Measurements from ENCODE around the gene LOXL1.
A peak's percentile ranks its signal among the peaks of the same experiment; 100 is the strongest.

The LOXL1 gene

DNA sequence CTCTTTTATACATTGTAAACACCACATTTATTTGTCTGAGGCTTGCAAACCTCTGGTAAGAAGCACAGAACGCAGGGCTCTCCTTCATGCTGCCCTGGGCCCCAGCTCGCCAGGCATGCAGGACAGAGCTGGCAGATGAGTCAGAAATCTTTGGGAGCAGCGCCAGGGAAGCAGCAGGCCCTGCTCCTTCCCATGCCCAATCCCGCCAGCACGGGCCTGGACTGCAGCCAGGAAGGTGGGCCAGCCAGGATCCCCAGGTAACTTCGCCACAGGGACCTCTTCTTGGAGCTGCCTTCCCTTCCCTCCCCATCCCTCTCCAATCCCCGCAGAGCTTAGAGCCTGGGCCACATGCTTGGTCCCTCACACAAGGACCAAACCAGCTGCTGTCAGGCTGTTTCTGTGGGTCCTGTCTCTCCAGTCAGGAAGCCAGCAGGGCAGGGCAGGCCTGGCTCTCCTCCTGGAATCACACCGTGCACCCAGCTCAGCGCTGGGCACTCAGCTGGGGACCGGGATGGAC, 57.0 kb downstream of the LOXL1 start:
- no peak for DNase-seq

DNA sequence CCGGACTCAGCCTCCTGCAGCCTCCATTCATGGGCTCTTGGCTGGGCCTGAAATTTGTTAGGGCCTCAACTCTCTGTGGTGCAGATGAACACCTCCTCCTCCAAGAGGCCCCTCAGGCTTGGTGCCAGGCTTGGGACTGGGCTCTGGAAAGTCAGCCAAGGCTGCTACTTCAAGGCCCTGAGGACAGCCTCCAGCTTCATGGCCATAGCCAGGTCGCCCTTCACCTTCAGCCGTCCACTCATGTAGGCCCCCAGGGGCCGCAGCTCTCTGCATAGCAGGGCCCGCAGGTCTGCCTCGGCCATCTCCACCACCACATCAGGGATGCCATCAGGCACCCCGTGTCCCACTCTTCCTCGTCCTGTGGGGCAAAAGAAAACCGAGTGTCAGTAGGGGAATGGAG, 57.5 kb downstream of the LOXL1 start:
- DNase-seq = no peak

DNA sequence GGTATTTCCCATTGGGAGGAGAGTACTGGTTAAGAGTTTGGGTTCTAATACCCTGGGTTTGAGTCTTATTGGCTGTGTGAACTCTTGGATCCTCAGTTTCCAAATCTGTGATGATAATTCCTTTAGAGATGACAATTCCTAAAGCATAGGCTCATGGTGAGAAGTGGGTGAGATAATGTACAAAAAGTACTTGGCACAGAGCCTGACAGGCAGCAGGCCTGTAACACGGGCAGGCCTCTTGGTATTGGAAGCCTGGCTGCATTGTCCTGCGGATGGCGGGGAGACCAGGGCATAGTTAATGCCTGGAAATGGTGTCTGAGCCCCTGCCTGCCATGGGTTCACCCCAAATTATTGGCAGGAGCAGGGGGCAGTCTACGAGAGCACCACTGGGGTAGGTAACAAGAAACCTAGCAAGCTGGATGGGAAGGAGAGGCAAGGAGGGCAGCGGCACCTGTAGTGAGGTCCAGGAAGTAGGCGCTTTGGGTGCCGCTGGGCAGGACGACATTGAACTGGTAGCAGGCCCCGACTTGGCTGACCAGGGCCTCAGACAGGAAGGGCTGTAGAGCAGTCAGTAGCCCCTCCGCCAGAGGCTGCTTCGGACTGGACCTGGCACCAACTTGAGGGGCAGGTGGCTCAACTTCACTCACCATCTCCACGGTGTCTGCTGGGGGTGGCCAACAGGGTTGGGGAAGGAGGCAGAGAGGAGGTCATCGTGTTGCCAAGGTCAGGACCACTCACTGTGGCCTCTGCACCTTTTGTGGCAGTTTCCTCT, 58.1 kb downstream of the LOXL1 start:
- no peak for DNase-seq

DNA sequence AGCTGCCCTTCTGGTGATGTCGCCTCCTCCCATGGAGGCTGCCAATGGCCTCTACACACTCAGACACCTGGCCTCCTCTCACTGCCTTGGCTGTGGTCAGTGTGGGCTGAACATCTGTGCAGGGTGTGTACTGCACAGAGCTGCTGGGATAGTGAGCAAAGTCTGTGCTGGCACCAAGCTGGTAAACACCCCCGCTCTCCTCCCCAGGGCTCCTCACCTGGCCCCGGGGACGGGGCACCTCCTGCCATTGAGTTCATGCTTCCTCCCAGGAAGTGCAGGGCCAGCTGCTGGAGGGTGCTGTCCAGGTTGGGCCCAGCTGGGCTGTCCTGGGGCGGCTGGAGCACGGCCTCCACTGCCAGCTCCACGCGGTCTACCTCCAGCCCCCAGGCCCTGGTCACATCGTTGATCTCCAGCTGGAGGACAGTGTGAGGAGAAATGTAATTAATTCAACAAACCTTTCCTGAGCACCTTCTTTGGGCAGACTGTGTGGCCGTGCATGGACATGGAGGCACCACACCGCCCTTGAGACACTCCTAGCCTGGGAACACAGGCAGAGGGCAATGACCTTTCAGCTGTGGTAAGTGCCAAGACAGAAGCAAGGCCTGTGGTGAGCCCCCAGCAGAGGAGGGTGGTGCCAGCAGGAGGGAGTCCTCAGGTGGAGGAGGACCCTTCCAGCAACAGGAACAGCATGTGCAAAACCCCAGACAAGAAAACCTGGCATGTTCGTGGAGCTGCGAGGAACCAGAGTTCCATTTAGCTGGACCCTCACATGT, 59.0 kb downstream of the LOXL1 start:
- DNase-seq = no peak

DNA sequence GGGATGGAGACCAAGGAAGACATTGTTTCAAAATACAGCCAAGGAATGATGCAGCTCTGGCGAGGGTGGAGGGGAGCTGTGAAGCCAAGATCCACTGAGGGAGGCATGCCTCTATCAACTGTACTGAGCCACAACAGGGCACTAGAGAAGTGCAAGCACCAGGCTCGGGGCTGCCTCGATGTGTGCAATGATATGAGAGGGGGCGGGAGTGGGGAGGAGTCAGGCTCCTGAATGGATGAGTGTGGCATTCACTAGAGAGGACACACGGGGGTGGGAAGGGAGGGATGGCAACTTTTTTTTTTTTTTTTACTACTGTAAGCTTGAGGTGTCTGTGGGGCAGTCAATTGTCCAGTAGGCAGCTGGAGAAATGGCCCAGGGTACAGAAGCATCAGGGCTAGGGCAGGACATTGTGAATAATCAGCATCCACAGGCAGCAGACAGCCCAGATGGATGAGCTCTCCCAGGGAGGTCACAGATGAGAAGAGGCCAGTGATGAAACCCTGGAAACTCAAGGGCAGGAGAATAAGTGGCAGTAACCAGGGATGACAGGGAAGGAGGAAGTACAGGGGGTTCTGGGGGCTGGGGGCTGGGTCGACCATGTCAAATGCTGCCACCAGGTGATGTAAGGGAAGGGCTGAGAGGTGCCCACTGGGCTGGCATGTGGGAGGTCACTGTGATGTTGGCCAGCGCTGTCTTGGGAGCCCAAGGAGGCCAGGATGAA, 60.0 kb downstream of the LOXL1 start:
- no peak for DNase-seq

DNA sequence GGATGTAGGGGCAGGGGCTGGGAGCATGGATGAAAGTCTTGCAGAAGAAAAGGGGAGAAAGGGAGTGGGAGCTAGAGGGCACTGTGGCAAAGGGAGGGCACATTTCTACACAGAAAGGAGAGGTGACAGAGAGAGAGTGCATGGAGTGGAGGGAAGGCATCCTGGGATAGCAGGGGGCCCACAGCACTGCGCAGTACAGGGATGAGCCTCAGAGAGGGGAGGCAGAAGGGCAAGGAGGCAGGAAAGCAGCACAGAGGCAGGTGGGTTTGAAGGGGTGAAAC, 60.5 kb downstream of the LOXL1 start:
- no peak for DNase-seq

DNA sequence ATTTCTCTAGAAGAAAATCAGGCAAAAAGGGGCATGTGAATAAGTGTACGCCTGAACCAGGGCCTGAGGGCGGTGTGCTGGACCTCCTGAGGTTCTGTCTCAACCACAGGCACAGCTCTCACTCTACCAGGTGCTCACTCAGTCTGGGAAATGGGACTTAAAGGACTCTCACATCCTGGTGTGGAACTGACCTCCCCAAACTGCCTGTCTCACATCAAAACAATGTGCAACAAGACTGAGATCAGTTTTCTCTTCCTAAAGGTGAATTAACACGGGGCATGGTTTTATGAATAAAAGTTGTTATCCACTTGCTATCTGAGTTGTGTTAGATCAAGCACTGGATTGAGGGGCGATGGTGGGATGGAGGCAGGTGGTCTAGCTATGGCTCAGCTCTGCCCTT, 61.0 kb downstream of the LOXL1 start:
- DNase-seq = no peak

DNA sequence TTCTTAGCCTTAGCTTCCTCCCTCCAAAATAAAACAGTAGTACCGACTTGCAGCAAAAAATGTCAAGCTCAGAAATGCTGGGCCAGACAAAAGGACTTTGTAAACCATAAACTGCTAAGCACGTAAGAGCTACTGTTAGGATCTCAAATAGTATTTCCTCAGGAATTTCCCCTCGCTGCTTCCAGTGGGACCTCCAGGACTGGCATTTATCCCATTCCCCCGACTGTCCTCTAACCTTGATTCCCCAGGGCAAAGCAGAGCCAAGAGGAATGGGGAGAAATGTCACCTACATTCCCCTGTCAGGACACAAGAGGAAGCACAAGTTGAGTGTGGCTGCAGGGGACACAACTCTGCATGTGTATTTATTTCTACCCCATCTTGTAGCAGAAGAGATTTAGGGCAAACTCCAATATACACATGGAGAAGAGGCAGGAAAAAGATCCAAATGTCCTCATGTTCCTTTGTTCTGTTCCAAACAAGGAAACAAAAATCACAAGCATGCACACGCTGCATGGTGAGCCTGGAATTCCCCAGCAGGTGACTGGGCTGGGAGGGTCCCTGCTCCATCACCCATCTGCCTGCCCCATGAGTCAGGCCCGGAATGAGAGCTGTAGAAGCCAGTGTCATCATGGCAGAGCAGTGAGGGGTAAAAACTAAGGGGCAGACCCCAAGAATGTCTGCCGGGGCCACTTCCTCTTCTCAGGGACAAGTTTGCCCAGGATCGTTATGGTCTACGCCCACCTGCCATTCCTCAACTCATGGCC, 61.6 kb downstream of the LOXL1 start:
- no peak for DNase-seq

DNA sequence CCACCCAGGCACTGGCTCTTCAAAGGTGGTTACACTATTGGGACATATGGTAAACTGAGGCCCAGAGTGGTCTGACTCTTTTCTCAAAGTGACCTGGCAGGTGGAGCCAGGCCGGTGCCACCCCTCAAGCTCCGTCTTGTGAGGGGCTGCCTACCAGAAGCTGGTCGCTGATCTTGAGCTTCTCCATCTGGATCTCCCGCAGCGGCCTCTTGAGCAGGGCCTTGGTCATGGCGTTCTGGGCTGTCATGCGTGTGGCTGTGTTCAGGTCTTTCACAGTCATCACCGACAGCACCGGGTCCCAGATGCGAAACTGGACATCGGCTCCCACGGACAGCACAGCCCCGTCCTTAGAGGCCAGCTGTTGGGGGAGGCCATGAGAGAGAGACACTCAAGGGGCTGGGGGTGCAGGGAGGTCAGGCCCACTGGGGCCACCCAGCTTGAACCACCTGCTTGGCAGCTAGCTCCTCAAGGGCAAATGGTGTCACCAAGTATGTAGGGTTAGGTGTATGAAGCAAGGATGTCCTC, 62.2 kb downstream of the LOXL1 start:
- DNase-seq = no peak

DNA sequence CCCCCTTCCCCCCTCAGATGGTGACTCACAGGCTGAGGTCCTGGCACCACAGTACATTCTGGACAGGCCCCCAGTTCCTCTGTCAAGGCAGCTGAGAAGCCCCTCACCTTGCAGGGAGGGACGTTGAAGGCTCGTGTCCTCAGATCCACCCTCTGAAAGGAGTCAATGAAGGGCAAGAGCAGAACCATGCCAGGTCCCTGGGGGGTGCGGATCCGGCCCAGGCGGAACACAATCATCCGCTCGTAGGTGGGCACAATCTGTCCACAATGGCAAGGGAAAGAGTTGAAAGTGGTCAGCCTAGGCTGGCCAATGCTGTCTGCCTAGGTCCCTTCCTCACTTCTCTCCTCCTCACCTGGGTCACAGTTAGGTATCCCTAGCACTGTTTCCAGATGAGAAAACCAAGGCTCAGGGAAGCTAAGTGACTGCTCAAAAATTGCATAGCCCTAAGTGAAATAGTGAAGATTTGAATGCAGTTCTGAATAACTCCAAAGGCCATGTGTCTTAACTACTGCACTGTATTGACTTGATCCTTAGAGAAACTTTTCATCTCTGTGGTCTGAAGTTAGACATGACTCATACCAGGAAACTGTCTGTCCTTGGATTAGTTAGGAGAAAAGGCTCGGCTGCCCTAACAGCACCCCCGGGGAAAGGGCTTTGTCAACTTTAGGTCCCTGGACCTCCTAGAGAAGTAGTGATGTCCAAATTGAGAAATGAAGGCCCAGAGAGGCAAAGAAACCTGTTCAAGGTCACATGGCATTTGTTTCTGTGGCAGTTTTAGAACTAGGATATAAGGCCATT, 62.9 kb downstream of the LOXL1 start:
- no peak for DNase-seq

DNA sequence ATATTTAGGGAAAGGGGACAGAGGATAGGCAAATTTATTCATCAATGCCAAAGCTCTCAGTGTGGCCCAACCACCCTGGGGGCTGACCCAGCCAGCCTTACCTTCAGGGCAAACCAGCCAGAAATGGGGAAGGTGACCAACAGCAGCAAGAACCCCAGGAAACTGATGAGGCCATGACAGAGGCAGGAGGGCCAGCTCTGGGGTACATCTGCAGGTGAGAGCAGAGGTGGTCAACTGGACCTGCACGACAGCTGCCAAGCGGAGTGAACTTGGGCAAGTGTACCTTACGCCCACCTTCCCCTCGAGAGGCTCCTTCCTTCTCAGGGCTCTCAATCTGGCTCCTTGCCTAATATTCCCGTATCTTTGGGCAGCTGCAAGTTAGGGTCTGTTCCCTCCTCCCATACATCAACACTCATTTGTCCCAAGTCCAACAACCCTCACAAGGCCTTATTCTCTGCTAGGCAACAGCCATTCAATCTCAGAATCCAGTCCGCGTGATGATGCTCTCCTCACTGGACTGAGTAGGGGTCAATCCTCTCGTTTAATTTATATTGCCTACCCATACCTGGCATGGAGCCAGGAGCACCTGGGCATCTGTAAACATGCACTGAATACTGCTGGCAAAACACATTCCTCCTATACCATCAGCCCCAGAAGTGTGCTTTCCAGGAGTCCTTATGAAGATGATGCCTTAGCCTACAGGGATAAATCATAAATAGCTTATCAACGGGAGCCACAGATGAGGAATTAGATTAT, 64.2 kb downstream of the LOXL1 start:
- no peak for DNase-seq

DNA sequence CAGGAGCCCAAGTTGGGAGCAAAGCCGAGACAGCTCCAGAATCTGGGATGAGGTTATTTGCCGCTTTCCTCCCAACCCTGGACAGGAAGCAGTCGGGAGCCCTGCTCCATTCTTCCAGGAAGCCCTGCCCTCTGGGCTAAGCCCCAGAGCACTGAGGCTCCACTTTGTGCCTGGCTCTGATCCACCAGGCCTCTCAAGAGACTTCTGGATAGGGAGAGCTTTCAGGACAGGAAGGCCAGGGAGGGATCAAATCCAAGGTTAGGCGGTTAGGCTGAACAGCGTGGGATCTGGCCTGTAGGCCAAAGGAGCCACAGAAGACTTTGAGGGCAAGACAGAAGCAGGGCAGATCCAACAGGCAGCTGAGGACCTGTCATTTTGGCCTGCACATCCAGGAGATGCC, 65.0 kb downstream of the LOXL1 start:
- no peak for DNase-seq

DNA sequence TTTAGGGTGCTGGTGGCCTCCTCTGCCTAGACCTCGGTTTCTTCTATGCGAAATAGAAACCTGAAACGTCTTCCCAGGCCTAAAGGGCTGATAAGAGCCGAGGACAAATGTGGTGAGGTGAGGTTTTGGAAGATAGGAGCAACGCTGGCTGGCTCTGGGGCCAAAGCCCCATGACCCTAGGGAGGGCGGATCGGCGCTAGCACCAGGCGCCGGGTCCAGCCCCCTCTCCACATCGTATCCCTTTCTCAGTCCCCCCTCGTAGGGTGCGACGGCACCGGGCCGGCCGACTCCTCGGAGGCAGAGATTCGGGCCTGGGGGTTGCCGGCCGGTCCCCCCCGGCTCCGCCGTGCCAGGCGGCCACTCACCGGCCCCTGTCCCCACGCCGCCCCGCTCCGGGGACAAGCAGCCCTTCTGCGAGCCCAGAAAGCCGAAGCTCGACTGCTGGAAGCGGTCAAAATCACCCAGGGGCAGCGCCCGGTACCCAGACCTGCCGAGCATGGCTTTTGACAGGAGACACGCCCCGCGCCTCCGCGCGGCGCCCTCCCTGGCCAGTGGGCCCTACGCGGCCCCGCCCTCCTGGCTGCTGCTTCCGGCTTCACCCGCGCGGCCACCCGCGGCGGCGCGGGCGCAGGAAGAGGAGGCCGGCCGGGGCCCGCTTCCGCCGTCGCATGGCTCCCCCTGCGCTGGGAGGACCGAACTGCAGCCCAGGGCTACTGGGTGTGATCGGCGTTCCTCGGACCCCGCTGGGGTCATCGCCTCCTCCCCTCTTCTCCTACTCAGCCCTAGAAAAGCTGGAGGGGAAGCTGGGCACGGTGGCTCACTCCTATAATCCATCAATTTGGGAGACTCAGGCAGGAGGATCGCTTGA, 65.7 kb downstream of the LOXL1 start, which contains the start of gene STOML1:
Gene STOML1, minus strand, starts transcription at position 570 of the 868 bp plus-strand sequence. Its CDS starts 72 bp downstream, at position 498.
- peak; percentile 89 to 95 (median 91) for DNase-seq

DNA sequence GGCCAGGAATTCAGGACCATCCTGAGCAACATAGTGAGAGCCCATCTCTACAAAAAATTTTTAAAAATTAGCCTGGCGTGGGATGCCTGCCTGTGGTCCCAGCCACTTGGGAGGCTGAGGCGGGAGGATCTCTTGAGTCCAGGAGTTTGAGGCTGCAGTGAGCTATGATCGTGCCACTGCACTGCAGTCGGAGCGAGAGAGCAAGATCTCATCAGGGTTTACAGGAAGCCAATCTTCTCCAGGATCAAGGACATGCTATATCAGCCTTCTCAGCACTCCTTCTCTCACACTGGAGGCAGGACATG, 66.3 kb downstream of the LOXL1 start:
- DNase-seq = no peak

DNA sequence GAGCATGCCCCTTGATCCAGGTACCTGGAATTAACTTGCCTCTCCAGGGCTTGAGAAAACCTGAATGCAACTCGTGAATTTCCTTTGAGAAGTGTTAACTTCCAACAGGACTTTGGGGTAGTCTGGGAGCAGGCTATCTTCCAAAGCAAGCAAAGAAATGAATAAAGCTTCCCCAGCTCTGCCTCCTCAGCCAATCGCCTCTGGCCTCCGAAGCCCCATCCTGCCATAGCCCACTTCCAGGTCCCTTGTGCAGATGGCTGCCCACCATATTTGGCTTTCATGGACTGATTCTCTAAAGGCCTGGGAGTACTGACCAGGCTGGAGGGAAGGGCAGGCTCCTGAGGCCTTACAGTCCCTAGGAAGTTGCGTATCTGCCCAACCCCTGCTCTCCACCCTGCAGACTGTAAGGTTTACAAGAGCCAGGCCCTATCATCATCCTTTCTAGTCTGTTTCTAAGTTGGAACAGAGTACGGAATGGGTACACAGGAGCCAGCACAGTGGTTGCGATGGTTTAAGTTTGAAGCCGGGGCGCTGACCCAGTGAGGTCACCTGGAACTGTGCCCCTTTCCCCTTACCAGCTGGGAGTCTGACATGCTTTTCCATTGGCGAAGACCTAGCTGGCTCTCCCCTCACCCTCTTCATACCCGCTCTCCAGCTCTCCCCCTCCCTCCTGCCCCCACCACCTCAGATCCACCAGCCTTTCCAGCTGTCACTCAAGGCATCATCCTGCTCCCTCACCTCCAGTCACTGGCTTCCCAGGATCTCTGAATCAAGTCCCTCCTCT, 67.1 kb downstream of the LOXL1 start:
- no peak for DNase-seq

DNA sequence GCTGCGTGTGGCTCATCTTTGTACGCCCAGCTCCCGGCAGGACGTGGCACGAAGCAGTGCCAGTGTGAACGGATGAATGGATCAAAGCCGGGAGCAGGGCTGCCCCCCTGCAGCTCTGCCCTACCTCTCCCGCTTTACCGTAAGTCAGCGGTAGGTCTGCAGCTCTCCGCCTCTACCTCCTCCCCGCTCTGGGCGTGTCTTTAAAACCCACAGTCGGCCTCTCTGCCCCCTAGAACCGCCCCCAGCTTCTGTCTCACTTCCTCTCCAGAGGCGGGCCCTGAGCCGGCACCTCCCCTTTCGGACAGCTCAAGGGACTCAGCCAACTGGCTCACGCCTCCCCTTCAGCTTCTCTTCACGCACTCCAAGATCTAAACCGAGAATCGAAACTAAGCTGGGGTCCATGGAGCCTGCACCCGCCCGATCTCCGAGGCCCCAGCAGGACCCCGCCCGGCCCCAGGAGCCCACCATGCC, 68.2 kb downstream of the LOXL1 start, which contains the start of gene PML:
Gene PML, plus strand, starts transcription at position 304 of the 471 bp plus-strand sequence. Its CDS starts 97 bp downstream, at position 401.
- DNase-seq = peak; percentile 57 to 85 (median 70)

DNA sequence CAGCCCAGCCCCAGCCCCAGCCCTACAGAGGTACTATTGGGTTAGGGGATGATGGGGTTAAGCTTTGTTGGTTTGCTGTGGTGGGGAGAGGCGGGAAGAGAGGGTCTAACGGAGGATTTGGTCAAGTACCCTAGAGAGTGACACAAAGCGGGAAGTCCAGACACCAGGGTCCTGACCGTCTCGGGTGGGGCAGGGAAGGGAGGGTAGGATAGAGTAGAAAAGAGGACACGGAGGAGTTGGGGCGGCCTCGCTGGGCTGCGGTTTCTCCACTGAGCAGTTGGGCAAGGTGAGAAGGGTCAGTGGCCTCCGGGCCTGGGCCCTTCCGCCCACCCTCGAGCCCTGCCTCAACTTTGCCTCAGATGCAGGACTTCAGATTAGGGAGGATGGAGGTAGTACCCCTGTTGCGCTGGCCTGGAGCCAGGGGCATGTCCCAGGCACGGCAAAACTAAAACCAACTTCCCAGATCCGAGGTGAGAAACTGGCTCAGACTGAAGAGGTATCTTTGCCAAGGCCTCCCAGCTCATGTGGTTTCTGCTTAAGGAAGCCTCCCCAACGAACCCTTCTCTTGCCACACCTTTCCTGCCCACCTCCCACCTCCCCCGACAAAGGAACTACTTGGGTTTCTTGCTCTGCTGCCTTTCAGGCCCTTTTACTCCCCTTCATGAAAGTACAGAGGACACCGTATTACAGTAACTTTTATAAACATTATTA, 68.8 kb downstream of the LOXL1 start:
- no peak for DNase-seq

DNA sequence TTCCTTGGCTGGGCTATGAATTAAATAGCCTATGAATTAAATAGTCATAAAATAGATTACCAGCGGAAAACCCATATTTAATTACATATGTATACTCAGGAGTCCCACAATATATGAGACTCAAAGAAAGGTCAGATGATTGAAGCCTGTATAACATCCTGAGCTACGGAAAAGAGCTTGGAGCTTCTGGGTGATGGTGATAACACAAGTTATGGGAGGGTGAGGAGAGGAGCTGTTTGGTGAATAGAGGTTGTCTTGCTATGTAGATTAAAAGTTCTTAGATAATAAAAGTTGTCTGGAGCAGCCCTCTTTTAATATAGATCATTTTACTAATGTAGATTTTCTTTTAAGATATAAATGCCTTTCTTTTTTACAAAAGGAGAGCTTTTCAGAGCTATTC, 70.0 kb downstream of the LOXL1 start:
- DNase-seq = no peak

Data from activated naive CD4-positive, alpha-beta T cell (primary cell).